Vagina (tissue), 2 donors: ENCODE results near the gene HSPA2. TPM values are rescaled to one million over a fixed set of nuclear protein-coding genes. Genes with fewer than 3 reads are reported as not detected.
A peak's percentile ranks its signal among the peaks of the same experiment; 100 is the strongest.
"Not testable (repeated sequence)": the region's sequence is repeated elsewhere in the genome, so short reads cannot be mapped to it uniquely, and the experiment has no call there.

Experiments
- DNase-seq, 2 donors: peaks; one replicate each; pipeline ENCODE4 v3.0.0-alpha.2; 2017; ENCODE audit errors: extremely low spot score in 2 of 2
- H3K27ac ChIP-seq: fragments of 200-600 bp; sonication (generic); one replicate; pipeline ENCODE4 v1.5.1; 2019
- H3K27me3 ChIP-seq: fragments of 200-600 bp; sonication (generic); one replicate; pipeline ENCODE4 v1.5.1; 2019
- H3K36me3 ChIP-seq, 2 donors: fragments of 200-600 bp; sonication (generic); one replicate each; pipeline ENCODE4 v1.5.1; 2017 to 2019
- H3K4me1 ChIP-seq: fragments of 200-600 bp; sonication (generic); one replicate; pipeline ENCODE4 v1.5.1; 2019
- H3K4me3 ChIP-seq, 2 donors: fragments of 200-600 bp; sonication (generic); 1 replicate in 1 of 2; 2 replicates in 1 of 2; pipeline ENCODE4 v1.5.1; 2016 to 2019
- H3K9me3 ChIP-seq: fragments of 200-600 bp; sonication (generic); one replicate; pipeline ENCODE4 v1.5.1; 2019
- POLR2A ChIP-seq, 2 donors: fragments of 450-650 bp; IDR thresholded peaks; one replicate each; pipeline ENCODE4 v1.6.1; 2017; ENCODE audit warnings: antibody characterized with exemption in 2 of 2, mild to moderate bottlenecking in 2 of 2, moderate library complexity in 2 of 2
- POLR2AphosphoS5 ChIP-seq, 2 donors: sonication (generic); formaldehyde crosslinking; IDR thresholded peaks; one replicate each; pipeline ENCODE4 v1.9.0; 2017; ENCODE audit warnings: antibody characterized with exemption in 2 of 2, mild to moderate bottlenecking in 2 of 2, low read depth in 1 of 2; ENCODE audit not compliant: insufficient read depth in 1 of 2
- intact Hi-C: fragments of 100-400 bp; cut with DNase I; formaldehyde crosslinking; loops from one replicate; pipeline ENCODE4 v1.15.1; 2023
- total RNA-seq: library from RNA; depleted of rRNA; stranded (reverse); fragments of >200 nt; gene quantifications from one replicate; pipeline ENCODE4 v1.2.3, GENCODE V29; 2016
- TF ChIP-seq, protein P1 (sequence below), 3 experiments: fragments of 450-650 bp in 2 of 3; fragments of 200-600 bp in 1 of 3; sonication (generic) in 1 of 3; IDR thresholded peaks; one replicate each; pipeline ENCODE4 v1.5.1; 2017 to 2019; ENCODE audit warnings: antibody characterized with exemption in 3 of 3, mild to moderate bottlenecking in 2 of 3, moderate library complexity in 2 of 3

The HSPA2 gene
- total RNA-seq, 1 donor from 2014 or later: 47.4 TPM

DNA sequence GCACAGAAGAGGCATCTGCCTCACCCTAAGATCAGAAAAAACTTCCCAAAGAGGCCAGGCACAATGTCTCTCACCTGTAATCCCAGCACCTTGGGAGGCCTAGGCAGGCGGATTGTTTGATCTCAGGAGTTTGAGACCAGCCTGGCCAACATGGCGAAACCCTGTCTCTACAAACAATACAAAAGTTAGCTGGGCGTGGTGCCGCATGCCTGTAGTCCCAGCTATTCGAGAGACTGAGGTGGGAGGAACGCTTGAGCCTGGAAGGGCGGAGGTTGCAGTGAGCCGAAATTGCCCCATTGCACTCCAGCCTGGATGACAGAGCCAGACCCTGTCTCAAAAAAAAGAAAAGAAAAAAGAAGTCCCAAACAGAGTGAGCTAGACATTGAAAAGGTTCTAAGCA, 31.5 kb upstream of the HSPA2 start:
- intact Hi-C loops: no loop called here
- Histone ChIP-seq H3K27me3 (no peaks in the 10 kb centered on the region), H3K36me3 (no peaks in the 10 kb centered on the region), H3K27ac (no peak overlapping the region), H3K9me3 (no peaks in the 10 kb centered on the region), H3K4me3 (no peak overlapping the region), H3K4me1 (peaks cover 78% of the 10 kb centered on the region)
- no peak for DNase-seq
- no peak for TF ChIP-seq POLR2AphosphoS5 (IDR thresholded peaks at IDR 0.05; ENCODE audit: insufficient read depth in 1 of 2, low read depth in 1 of 2)
- TF ChIP-seq POLR2A (IDR thresholded peaks at IDR 0.05): no peak
- TF ChIP-seq, protein P1, sequence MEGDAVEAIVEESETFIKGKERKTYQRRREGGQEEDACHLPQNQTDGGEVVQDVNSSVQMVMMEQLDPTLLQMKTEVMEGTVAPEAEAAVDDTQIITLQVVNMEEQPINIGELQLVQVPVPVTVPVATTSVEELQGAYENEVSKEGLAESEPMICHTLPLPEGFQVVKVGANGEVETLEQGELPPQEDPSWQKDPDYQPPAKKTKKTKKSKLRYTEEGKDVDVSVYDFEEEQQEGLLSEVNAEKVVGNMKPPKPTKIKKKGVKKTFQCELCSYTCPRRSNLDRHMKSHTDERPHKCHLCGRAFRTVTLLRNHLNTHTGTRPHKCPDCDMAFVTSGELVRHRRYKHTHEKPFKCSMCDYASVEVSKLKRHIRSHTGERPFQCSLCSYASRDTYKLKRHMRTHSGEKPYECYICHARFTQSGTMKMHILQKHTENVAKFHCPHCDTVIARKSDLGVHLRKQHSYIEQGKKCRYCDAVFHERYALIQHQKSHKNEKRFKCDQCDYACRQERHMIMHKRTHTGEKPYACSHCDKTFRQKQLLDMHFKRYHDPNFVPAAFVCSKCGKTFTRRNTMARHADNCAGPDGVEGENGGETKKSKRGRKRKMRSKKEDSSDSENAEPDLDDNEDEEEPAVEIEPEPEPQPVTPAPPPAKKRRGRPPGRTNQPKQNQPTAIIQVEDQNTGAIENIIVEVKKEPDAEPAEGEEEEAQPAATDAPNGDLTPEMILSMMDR (IDR thresholded peaks at IDR 0.05): no peak

DNA sequence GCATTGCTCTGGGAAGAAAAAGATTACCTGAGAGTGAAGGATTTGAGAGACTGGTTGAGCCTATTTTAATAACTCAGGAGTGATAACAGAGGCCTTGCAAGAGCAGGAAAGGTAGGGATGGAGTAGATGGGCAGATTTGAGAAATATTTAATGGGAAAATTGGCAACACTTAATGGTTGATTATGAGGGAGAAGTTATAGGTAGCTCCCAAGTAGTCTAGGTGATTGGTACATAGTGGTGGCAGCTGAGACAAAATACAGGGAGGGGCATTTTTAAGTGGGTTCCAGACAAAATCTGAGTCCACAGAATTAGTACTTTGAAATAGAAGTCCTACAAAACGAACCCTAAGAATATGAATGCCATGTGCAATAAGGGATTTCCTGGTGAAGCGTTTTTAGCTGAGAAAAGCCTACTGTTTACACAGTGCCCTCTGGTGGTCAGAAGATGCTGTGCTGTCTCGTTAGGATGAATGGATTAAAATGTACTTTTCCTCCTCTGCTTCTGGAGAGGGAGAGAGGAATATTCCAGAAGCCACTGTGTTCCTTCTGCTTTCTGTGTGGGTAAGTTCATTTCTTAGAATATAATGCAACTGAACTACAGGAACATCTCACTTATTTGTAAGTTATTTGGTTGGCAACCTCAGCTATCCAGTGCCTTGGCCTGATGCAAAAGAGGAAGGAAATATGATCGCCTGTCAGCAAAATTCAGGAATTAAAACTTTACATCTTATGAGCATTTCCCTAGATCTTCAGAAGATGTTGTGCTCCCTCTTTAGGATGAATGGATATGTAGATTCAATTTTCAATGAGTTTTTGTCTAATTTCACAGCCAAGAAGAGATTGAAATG, 29.5 kb upstream of the HSPA2 start:
- no peaks in the 10 kb centered on the region for H3K9me3 ChIP-seq
- TF ChIP-seq, protein P1 (IDR thresholded peaks at IDR 0.05): peak; percentile 78 to 84 (median 80)
- TF ChIP-seq POLR2A (IDR thresholded peaks at IDR 0.05): no peak
- peak in 1 of 2 donors; percentile 76 for TF ChIP-seq POLR2AphosphoS5 (IDR thresholded peaks at IDR 0.05; ENCODE audit: insufficient read depth in 1 of 2, low read depth in 1 of 2)
- intact Hi-C loops: no loop called here
- H3K27me3 ChIP-seq: no peaks in the 10 kb centered on the region
- peaks cover 91% of the 10 kb centered on the region for H3K4me1 ChIP-seq
- H3K27ac ChIP-seq: no peak overlapping the region
- DNase-seq: no peak
- no peak overlapping the region for H3K4me3 ChIP-seq
- H3K36me3 ChIP-seq: no peaks in the 10 kb centered on the region

DNA sequence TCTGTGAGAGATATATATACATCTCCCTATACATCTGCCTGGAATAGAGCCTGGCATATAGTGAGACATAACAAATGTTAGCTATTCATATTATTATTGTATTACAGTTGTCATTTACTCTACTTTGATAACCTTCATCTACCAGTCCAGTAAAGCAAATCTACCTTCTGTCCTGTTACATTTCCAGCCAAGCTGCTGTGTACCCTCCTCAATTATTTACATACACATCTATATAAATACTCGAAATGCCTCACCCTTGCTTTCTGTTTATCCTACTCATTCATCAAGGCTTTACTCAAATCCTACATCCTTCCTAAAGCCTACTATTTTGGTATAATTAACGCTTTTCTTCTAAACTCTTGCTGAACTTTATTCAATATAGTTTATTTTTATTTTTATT, 27.3 kb upstream of the HSPA2 start:
- intact Hi-C loops: no loop called here
- peaks cover 90% of the 10 kb centered on the region for H3K4me1 ChIP-seq

DNA sequence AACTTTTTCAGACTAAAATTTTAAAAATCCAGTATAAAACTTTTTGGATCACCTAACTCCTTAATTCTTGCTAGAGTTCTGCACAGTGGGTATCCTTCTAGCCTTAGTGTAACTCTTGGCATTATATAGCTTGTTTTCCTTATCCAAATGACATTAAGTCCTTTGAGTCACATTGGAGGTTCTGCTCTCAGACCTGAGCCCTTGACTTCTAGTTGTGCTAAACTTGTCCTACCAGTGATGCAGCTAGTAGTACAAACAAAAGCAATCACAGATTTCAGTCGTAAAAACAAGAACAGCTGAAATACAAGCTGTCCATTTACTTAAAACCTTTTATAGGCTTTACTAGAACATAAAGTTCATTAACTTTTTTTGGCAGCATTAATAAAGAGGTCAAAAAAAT, 25.5 kb upstream of the HSPA2 start:
- Histone ChIP-seq H3K9me3 (no peaks in the 10 kb centered on the region), H3K27ac (no peak overlapping the region), H3K4me3 (no peak overlapping the region), H3K4me1 (peaks cover 77% of the 10 kb centered on the region), H3K27me3 (no peaks in the 10 kb centered on the region), H3K36me3 (no peaks in the 10 kb centered on the region)
- intact Hi-C loops: no loop called here
- TF ChIP-seq POLR2AphosphoS5 (IDR thresholded peaks at IDR 0.05; ENCODE audit: insufficient read depth in 1 of 2, low read depth in 1 of 2): peak in 1 of 2 donors; percentile 79
- TF ChIP-seq POLR2A (IDR thresholded peaks at IDR 0.05): no peak
- no peak for DNase-seq

More for the DNA sequence above, 27.3 kb upstream of the HSPA2 start:
- Histone ChIP-seq H3K9me3 (no peaks in the 10 kb centered on the region), H3K36me3 (no peaks in the 10 kb centered on the region), H3K27ac (no peak overlapping the region), H3K4me3 (no peak overlapping the region), H3K27me3 (no peaks in the 10 kb centered on the region)
- TF ChIP-seq POLR2A (IDR thresholded peaks at IDR 0.05) (no peak), POLR2AphosphoS5 (IDR thresholded peaks at IDR 0.05; ENCODE audit: insufficient read depth in 1 of 2, low read depth in 1 of 2) (no peak)
- TF ChIP-seq, protein P1 (IDR thresholded peaks at IDR 0.05): no peak
- no peak for DNase-seq

DNA sequence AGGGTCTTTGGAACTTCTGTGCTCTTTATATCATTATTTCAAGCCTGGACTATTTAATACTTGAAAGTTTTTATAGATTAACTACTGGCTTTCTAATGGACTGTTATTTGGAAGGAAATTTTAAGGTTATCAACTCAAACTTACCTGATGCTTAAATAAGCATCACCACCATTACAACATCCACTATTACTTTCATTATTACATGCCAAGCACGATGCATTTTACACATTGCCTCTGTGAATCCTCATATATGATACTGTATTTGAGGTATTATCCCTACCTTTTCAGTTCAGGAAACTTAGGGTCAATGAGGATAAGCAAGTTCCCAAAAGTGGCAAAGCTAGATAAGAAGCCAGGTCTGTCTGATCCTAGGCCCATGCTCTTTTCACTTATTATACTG, 23.6 kb upstream of the HSPA2 start:
- H3K36me3 ChIP-seq: no peaks in the 10 kb centered on the region
- TF ChIP-seq POLR2A (IDR thresholded peaks at IDR 0.05) (no peak), POLR2AphosphoS5 (IDR thresholded peaks at IDR 0.05; ENCODE audit: insufficient read depth in 1 of 2, low read depth in 1 of 2) (no peak)
- TF ChIP-seq, protein P1 (IDR thresholded peaks at IDR 0.05): no peak
- H3K9me3 ChIP-seq: no peaks in the 10 kb centered on the region
- H3K4me1 ChIP-seq: peaks cover 59% of the 10 kb centered on the region
- DNase-seq: no peak
- H3K27ac ChIP-seq: no peak overlapping the region
- H3K27me3 ChIP-seq: no peaks in the 10 kb centered on the region
- intact Hi-C loops: no loop called here
- no peak overlapping the region for H3K4me3 ChIP-seq

DNA sequence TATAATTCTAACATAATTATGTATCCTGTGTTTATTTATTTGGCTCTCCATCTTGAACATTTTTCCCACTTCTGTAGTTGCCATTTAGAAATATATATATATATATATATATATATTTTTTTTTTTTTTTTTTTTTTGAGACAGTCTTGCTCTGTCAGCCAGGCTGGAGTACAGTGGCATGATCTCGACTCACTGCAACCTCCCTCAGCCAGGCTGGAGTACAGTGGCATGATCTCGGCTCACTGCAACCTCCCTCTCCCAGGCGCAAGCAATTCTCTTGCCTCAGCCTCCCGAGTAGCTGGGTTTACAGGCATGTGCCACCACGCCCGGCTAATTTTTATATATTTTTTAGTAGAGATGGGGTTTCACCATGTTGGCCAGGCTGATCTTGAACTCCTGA, 22.9 kb upstream of the HSPA2 start:
- H3K27ac ChIP-seq, DNase-seq, H3K36me3 ChIP-seq, intact Hi-C loops, H3K4me3 ChIP-seq, H3K9me3 ChIP-seq, H3K27me3 ChIP-seq: not testable (repeated sequence)
- H3K4me1 ChIP-seq: peaks cover 56% of the 10 kb centered on the region
